Activated naive CD4-positive, alpha-beta T cell treated with anti-CD3 and anti-CD28 coated beads for 36 hours (primary cell): ENCODE measurements around the gene ZNF792. TPM values are rescaled to one million over a fixed set of nuclear protein-coding genes. Genes with fewer than 3 reads are reported as not detected.
"Not testable (repeated sequence)": the region's sequence is repeated elsewhere in the genome, so short reads cannot be mapped to it uniquely, and the experiment has no call there.

ENCODE experiments used
- CTCF ChIA-PET: fragments of 350-600 bp; sonication (Branson Sonifier 250); formaldehyde crosslinking; loops from one replicate; lab custom pipeline; 2021; ENCODE audit warnings: antibody characterized with exemption; lab: Charles Lee
- DNase-seq: peaks from one replicate; pipeline ENCODE4 v3.0.0-alpha.2; 2020
- H3K27ac Mint-ChIP-seq: one replicate; pipeline ENCODE4 v1.8.0; 2021; ENCODE audit warnings: mild to moderate bottlenecking, mixed read lengths
- H3K27me3 Mint-ChIP-seq: one replicate; pipeline ENCODE4 v1.8.0; 2021; ENCODE audit warnings: low read depth, mixed read lengths
- H3K36me3 Mint-ChIP-seq: one replicate; pipeline ENCODE4 v1.8.0; 2021; ENCODE audit warnings: low read depth, mixed read lengths
- H3K4me1 Mint-ChIP-seq: one replicate; pipeline ENCODE4 v1.8.0; 2021; ENCODE audit warnings: low read depth, mixed read lengths
- H3K4me3 Mint-ChIP-seq: one replicate; pipeline ENCODE4 v1.8.0; 2021; ENCODE audit warnings: mild to moderate bottlenecking, moderate library complexity, mixed read lengths
- H3K9me3 Mint-ChIP-seq: one replicate; pipeline ENCODE4 v1.8.0; 2021; ENCODE audit warnings: mixed read lengths
- intact Hi-C: fragments of 100-400 bp; cut with micrococcal nuclease; formaldehyde crosslinking; loops from one replicate; pipeline ENCODE4 v1.15.1; 2023
- total RNA-seq, 2 experiments: library from RNA; stranded (reverse); gene quantifications; one replicate each; pipeline ENCODE4 v1.2.3, GENCODE V29; 2021

ZNF792 gene
- total RNA-seq, 2 experiments from 2014 or later, result 3.1 to 3.5 TPM

DNA sequence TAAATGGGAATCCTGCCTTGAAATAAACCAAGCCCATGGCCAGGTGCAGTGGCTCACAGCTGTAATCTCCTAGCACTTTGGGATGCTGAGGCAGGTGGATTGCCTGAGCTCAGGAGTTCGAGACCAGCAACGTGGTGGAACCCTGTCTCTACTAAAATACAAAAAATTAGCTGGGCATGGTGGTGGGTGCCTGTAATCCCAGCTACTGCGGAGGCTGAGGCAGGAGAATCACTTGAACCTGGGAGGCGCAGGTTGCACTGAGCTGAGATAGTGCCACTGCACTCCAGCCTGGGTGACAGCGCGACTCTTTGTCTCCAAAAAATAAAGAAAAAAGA lies 41.9 kb upstream of the ZNF792 start:
- H3K4me1 Mint-ChIP-seq, result peaks cover 60% of the 10 kb centered on the region
- peaks cover 41% of the 10 kb centered on the region for H3K36me3 Mint-ChIP-seq
- DNase-seq, H3K27ac Mint-ChIP-seq, intact Hi-C loops, H3K9me3 Mint-ChIP-seq, H3K4me3 Mint-ChIP-seq, H3K27me3 Mint-ChIP-seq: not testable (repeated sequence)
- CTCF ChIA-PET, result interaction anchor here (1.5 to 2.0 kb wide), 3 partner anchors 20 to 61 kb away, joined by 3 to 8 read pairs (median 6); no protein-coding TSS in a partner anchor

DNA sequence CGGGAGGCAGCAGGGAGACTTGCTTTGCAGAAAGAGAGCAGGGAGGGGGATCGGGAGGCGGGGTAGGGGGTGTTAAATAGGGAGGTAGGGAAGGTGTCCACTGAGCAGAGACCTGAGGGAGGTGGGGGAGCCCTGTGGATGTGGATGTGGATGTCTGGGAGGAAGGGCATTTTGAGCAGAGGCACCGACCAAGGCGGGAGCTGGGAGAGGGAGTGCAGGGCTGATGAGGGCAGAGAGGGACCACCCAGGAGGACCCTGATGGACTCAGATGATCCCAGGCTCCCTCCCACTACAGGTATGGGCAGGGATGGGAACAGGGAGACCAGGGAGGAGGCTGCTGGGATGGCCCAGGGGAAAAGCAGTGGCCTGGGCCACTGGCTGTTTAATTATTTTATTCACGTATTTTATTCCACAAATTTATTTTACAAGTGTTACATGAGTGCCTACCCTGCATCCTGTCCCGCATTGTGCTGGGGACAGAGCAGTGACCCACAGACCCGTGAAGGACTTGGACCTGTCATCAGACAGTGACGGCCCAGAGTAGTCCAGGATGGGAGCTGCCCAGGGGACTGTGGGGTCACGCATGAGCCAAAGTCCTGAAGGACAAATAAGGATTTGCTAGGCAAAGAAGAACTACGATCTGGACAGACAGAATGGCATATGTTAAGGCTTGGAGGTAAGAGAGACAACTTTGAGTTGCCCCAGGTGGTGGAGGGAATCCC lies 41.4 kb upstream of the ZNF792 start:
- H3K27ac Mint-ChIP-seq, result no peak overlapping the region
- no peak for DNase-seq
- peaks cover 56% of the 10 kb centered on the region for H3K4me1 Mint-ChIP-seq
- intact Hi-C loops, result no loop called here
- no peaks in the 10 kb centered on the region for H3K27me3 Mint-ChIP-seq
- peaks cover 40% of the 10 kb centered on the region for H3K36me3 Mint-ChIP-seq
- no peak overlapping the region for H3K4me3 Mint-ChIP-seq
- H3K9me3 Mint-ChIP-seq, result no peaks in the 10 kb centered on the region
- CTCF ChIA-PET, result interaction anchor here (0.6 to 4.6 kb wide), 5 partner anchors 11 to 62 kb away, joined by 3 to 25 read pairs (median 6); no protein-coding TSS in a partner anchor

DNA sequence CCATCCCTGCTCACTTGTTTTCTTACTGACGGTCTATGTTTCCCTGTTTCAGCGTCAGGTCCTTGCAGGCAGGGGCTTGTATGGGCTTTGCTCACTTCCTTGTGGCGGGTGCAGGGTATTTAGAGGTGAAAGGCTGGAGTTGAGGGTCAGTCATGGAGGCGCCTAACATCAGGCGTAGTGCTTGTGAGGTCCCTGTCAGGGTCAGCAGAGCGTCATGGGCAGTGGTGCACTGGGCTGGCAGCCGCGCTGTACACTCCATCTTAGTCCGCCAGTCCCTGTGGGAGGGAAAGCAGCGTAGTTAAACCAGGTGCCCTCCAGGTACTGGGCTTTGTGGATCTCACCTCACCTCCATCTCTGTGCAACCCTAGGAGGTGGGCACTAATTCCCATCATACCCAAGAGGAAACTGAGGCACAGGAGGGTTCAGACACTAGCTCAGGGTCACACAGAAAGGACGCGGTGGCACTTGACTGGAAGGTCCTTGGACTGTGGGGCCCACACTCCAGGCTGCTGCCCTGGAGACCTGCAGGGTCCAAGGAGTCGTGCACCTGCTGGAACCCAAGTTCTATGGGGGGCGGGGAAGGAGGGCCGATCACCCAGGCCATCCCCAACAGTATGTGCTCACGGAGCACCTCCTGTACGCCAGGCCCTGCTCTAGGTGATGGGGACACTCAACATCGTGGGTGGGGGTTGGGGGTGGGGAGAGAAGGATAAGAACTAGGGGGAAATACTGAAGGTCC lies 40.7 kb upstream of the ZNF792 start:
- H3K27ac Mint-ChIP-seq, result peak overlapping the region; percentile 50
- intact Hi-C loops, result loop anchor here (5.0 kb wide), 2 partner anchors 77 to 327 kb away; partner anchors contain the start of genes SCGB2B2, ZNF30 and ZNF302

DNA sequence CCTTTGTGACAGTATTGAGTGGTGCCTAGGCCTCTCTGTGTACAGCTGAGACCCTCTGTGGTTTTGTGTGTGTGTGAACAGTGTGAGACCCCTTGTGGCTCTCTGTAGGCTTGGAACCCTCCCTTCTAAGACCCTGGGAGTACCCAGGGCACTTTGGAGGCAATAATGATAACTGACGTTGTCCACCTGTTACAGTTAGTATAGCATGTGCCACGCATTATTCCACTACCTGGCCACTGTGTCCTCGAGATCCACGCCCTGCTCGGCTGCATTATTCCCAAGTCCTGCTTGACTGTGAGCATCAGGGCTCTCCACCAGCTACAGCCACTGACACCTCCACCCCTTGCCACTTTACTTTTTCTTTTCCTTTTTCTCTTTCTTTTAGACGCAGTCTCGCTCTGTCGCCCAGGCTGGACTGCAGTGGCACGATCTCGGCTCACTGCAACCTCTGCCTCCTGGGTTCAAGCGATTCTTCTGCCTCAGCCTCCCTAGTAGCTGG lies 38.1 kb upstream of the ZNF792 start:
- peaks cover 40% of the 10 kb centered on the region for H3K36me3 Mint-ChIP-seq
- CTCF ChIA-PET, result interaction anchor here (0.7 to 4.6 kb wide), 5 partner anchors 10 to 30 kb away, joined by 3 to 25 read pairs (median 5); no protein-coding TSS in a partner anchor
- H3K4me3 Mint-ChIP-seq, result peak overlapping the region; percentile 98
- peaks cover 67% of the 10 kb centered on the region for H3K4me1 Mint-ChIP-seq
- no peaks in the 10 kb centered on the region for H3K9me3 Mint-ChIP-seq
- intact Hi-C loops, result loop anchor here (5.0 kb wide), 2 partner anchors 75 to 325 kb away; partner anchors contain the start of genes SCGB2B2, ZNF30 and ZNF302
- DNase-seq, result no peak
- peak overlapping the region; percentile 96 for H3K27ac Mint-ChIP-seq
- no peaks in the 10 kb centered on the region for H3K27me3 Mint-ChIP-seq

More for the DNA sequence above, 40.7 kb upstream of the ZNF792 start:
- H3K27me3 Mint-ChIP-seq, result no peaks in the 10 kb centered on the region
- DNase-seq, result no peak
- peaks cover 52% of the 10 kb centered on the region for H3K4me1 Mint-ChIP-seq
- no peaks in the 10 kb centered on the region for H3K9me3 Mint-ChIP-seq
- CTCF ChIA-PET, result interaction anchor here (0.6 to 4.6 kb wide), 2 partner anchors 12 to 31 kb away, joined by 4 to 25 read pairs; no protein-coding TSS in a partner anchor
- no peak overlapping the region for H3K4me3 Mint-ChIP-seq
- H3K36me3 Mint-ChIP-seq, result peaks cover 38% of the 10 kb centered on the region

DNA sequence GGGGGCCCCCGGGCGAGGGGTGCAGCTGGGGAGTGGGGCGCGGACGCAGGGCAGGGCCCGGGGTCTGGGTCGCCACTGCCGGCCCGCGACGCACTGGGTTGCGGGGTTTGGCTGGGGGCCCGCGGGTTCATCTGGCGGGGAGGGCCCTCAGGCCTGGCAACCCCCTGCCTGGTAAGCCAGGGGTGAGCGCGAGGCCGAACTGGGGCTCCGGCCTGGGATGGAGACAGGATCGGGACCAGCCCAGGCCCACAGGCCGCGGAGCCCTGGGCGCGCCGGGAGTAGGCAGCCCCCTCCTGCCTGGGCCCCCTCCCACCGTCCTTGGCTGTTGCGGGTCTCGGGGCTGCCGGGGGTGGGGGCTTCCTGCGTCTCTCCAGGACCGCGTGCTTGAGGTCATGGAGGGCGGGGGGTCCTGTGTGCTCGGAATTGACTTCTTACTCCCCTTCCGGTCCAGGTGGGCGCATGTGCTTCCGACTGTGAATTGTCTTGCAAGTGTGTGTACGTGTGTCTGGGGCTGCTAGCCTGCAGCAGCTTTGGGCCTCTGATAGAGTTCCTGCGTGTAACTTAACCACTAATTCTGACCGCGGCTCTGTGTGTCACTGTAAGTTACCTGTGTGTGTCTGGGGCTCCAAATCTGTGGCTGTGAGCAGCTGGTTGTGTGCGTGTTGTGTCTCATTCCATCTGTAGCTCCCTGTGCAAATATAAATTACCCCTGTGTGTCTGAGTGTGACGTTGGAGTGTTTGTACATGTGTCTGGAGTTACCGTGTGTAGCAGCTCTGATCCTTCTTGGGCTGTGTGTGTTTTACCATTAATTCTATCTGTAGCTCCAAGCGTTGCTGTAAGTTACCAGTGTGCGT lies 36.8 kb upstream of the ZNF792 start:
- intact Hi-C loops, result loop anchor here (1.0 to 5.0 kb wide), 5 partner anchors 12 to 642 kb away; partner anchors contain the start of genes GPI, SCGB2B2, ZNF30 and ZNF302
- Mint-ChIP-seq H3K36me3 (peaks cover 34% of the 10 kb centered on the region), H3K27me3 (no peaks in the 10 kb centered on the region), H3K9me3 (no peaks in the 10 kb centered on the region), H3K27ac (peak overlapping the region; percentile 96), H3K4me3 (peak overlapping the region; percentile 98), H3K4me1 (peaks cover 65% of the 10 kb centered on the region)
- peak; percentile 71 for DNase-seq
- CTCF ChIA-PET, result interaction anchor here (0.6 to 4.6 kb wide), 8 partner anchors 10 to 1529 kb away, joined by 3 to 25 read pairs (median 4); no protein-coding TSS in a partner anchor

DNA sequence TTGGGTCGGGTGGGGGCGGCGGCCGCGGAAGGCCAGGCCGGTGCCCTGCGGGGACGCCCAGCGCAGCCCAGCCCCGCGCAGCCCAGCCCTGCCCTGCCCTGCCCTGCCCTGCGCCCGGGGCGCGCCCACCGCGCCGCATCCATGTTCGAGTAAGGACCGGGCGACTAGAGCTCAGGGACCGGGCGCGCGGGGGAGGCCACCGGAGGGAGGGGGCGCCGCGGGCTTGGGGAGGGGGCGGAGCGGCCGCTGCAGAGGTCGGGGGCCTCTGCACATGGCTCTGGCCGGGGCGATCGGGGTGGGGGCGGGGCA lies 36.3 kb upstream of the ZNF792 start:
- peaks cover 60% of the 10 kb centered on the region for H3K4me1 Mint-ChIP-seq
- no peak overlapping the region for H3K27ac Mint-ChIP-seq
- H3K36me3 Mint-ChIP-seq, result peaks cover 34% of the 10 kb centered on the region
- DNase-seq, result no peak
- intact Hi-C loops, result loop anchor here (2.0 to 5.0 kb wide), 3 partner anchors 73 to 635 kb away; partner anchors contain the start of genes GPI, SCGB2B2, ZNF30 and ZNF302
- CTCF ChIA-PET, result interaction anchor here (0.6 to 2.1 kb wide), 3 partner anchors 12 to 15 kb away, joined by 3 to 13 read pairs (median 3); no protein-coding TSS in a partner anchor
- no peaks in the 10 kb centered on the region for H3K27me3 Mint-ChIP-seq
- peak overlapping the region; percentile 98 for H3K4me3 Mint-ChIP-seq
- no peaks in the 10 kb centered on the region for H3K9me3 Mint-ChIP-seq

DNA sequence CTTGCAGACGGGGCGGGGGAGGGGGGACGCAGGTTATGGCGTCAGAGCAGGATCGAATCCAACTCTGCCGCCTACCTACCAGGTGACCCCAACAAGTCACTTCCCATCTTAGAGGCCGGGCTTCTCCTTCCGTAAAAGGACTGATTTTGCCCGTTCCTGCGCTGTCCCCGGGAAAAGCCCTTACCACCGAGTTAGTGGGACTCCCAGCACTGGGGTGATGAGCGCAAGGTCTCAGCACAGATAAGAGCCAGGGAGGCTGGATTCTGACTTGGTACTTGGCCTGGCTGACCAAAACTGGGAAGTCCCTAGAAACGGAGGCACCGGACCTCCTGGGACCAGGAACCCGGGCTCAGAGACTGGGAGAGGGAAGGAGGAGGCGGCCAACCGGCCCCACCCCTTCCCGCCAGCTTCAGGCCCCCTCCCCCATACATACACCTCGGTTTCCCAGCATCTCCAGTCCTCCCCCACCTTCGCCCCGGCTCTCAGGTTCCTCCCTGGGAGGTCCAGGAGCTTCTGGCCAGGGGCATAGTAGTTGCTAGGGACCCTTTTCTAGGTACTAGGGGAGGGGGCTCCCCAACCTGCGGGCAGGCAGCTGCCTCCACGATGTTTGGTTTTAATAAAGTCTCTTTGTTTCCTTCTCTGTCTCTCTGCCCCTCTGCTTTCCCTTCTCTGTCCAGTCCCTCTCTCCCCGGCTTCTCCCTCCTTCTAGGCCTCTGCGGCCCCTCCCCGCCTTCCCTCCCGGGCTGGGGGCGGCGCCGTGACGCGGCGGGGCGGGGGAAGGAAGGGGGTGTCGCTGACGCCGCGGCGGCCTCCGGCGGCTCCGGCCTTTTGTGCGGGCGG lies 35.7 kb upstream of the ZNF792 start, which contains the start of gene GRAMD1A:
GRAMD1A (plus strand) TSS at position 826 of the 840 bp plus-strand sequence. CDS start 156 bp downstream, outside the sequence.
- Mint-ChIP-seq H3K36me3 (peaks cover 34% of the 10 kb centered on the region), H3K4me1 (peaks cover 57% of the 10 kb centered on the region)

DNA sequence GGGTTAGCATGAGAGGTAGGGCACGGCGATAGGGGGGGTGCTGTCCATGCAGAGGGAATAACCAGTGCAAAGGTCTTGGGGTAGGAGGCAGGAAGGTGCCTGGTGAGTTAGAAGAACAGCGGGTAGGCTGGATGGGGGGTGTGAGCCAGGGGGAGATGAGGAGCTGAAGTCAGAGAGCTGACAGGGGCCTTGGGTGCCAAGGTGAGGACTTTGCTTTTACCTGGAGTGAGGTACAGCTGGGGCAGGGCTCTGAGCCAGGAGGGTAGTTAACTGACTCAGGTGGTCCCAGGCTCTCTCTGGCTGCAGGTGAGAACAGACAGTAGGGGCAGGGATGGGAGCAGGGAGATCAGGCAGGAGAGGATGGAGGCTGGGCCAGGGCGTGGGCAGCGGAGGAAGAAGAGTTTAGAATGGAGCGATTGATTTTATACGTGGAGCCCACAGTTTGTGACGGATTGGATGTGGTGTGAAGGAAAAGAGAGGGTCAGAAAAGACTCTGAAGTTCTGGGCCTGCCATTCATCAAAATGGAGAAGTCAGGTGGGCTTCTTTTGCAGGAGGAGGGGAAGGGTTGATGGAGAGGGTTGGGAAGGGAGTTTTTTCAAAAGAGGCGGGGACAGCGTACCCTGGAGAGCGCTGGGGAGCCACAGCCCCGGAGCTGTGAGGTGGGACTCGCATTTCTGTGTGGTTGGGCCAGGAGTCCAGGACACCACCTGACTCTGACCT lies 34.9 kb upstream of the ZNF792 start:
- no peak for DNase-seq
- Mint-ChIP-seq H3K9me3 (no peaks in the 10 kb centered on the region), H3K4me1 (peaks cover 51% of the 10 kb centered on the region), H3K27me3 (no peaks in the 10 kb centered on the region), H3K36me3 (peaks cover 29% of the 10 kb centered on the region), H3K4me3 (peak overlapping the region; percentile 88), H3K27ac (peak overlapping the region; percentile 96)
- intact Hi-C loops, result loop anchor here (1.0 to 10.0 kb wide), 4 partner anchors 9 to 216 kb away; no protein-coding TSS in a partner anchor
- CTCF ChIA-PET, result interaction anchor here (0.6 to 1.6 kb wide), 2 partner anchors 13 to 1590 kb away, joined by 3 to 4 read pairs; no protein-coding TSS in a partner anchor

More for the DNA sequence above, 35.7 kb upstream of the ZNF792 start, which contains the start of gene GRAMD1A:
- peak; percentile 80 for DNase-seq
- H3K27me3 Mint-ChIP-seq, result no peaks in the 10 kb centered on the region
- intact Hi-C loops, result loop anchor here (1.0 to 10.0 kb wide), 7 partner anchors 9 to 635 kb away; partner anchors contain the start of genes GPI, SCGB2B2, ZNF30 and ZNF302
- peak within 1 kb of the TSS; percentile 98 for H3K4me3 Mint-ChIP-seq
- CTCF ChIA-PET, result interaction anchor here (0.6 to 2.1 kb wide), 5 partner anchors 12 to 1591 kb away, joined by 3 to 13 read pairs (median 3); no protein-coding TSS in a partner anchor
- peak within 1 kb of the TSS; percentile 96 for H3K27ac Mint-ChIP-seq
- H3K9me3 Mint-ChIP-seq, result no peaks in the 10 kb centered on the region

DNA sequence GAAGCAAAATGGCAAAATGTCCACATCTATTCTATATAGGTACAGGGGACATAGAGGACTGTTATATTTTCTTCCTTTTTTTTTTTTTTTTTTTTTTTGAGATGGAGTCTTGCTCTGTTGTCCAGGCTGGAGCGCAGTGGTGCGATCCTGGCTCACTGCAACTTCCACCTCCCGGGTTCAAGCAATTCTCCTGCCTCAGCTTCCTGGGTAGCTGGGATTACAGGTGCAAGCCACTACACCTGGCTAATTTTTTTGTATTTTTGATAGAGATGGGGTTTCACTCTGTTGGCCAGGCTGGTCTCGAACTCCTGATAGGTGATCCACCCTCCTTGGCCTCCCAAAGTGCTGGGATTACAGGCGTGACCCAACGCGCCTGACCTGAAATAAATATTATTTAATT lies 34.2 kb upstream of the ZNF792 start:
- DNase-seq, H3K27me3 Mint-ChIP-seq, H3K9me3 Mint-ChIP-seq: not testable (repeated sequence)
- peak overlapping the region; percentile 87 for H3K27ac Mint-ChIP-seq
- H3K4me1 Mint-ChIP-seq, result peaks cover 47% of the 10 kb centered on the region
- peak overlapping the region; percentile 41 for H3K4me3 Mint-ChIP-seq
- CTCF ChIA-PET, result interaction anchor here (1.6 kb wide), 1 partner anchor 13 kb away, joined by 3 read pairs; no protein-coding TSS in a partner anchor
- intact Hi-C loops, result loop anchor here (2.0 to 10.0 kb wide), 2 partner anchors 13 to 217 kb away; no protein-coding TSS in a partner anchor
- H3K36me3 Mint-ChIP-seq, result peaks cover 25% of the 10 kb centered on the region
